ENCODE results near the gene FRMPD1.

- no peak for TF ChIP-seq CTCF (IDR thresholded peaks at IDR 0.05)
- TF ChIP-seq FOSL2 (IDR thresholded peaks at IDR 0.05) = no peak
- TF ChIP-seq FOSL2 (CRISPR knock-in tag; IDR thresholded peaks at IDR 0.05) = no peak
These were observed 50.1 kb downstream of the FRMPD1 start for GRCh38 chr9:37700900-37701299.
